GM19452 (cell line): Measurements from ENCODE around the gene BNIP5.
"Not testable (repeated sequence)": the region's sequence is repeated elsewhere in the genome, so short reads cannot be mapped to it uniquely, and the experiment has no call there.

Experiments
- ATAC-seq: cut with Tn5 transposase; IDR thresholded peaks from one replicate; pipeline ENCODE4 v1.9.1; 2021; ENCODE audit not compliant: unreplicated experiment

Gene BNIP5

DNA sequence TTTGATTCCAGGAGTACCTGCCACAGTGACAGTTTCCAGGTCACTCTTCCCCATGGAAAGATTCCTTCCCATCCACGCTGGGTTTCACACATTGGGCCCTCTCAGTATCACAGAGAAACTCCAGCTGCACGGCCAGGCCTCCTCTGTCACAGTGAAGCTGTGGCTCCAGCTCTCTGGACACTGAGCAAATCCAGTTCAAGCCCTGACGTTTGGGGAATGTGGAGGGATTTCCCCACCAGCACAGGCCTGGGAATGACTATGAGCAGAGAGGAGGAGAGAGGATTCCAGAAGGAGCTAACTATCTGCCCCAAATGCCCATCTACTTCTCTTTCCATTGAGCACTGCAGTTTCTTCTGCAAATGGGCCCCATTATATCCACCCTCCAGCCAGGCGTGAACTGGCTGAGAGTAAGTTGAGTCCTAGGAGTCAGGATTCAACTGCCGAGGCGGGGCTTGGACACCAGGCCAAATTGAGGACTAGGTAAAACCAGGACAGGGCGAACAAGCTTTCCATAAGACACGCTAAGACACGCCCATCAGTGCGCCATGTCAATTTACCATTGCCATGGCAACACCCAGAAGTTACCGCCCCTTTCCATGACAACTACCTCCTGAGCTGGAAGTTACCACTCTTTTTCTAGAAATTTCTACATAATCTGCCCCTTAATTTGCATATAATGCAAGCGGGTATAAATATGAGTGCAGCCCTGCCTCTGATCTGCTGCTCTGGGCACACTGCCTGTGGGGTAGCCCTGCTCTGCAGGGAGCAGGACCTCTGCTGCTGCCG, 9.2 kb upstream of the BNIP5 start:
- no peak for ATAC-seq

DNA sequence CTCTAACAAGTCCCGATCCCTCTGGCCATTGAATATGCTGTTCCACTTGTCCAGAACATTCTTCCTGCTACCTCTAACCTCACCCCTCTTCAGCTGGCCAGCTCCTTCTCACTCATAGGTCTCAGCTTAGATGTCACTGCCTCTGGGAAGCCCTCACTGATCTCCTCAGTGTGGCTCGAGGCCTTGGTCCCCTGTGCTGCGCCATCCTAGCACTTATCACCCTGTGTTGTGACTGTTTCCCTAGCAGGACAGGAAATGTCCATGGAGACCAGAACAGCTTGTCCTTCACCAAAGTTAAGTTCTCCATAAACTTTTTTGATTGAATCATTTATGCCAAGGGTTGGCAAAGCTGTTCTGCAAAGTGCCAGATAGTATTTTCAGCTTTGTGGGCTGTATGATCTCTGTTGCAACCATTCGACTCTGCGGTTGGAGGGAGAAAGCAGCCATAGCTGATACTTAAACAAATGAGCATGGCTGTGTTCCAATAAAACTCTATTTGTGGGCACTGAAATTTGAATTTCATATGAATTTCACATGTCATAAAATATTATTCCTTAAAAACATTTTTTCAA, 6.5 kb upstream of the BNIP5 start:
- no peak for ATAC-seq

DNA sequence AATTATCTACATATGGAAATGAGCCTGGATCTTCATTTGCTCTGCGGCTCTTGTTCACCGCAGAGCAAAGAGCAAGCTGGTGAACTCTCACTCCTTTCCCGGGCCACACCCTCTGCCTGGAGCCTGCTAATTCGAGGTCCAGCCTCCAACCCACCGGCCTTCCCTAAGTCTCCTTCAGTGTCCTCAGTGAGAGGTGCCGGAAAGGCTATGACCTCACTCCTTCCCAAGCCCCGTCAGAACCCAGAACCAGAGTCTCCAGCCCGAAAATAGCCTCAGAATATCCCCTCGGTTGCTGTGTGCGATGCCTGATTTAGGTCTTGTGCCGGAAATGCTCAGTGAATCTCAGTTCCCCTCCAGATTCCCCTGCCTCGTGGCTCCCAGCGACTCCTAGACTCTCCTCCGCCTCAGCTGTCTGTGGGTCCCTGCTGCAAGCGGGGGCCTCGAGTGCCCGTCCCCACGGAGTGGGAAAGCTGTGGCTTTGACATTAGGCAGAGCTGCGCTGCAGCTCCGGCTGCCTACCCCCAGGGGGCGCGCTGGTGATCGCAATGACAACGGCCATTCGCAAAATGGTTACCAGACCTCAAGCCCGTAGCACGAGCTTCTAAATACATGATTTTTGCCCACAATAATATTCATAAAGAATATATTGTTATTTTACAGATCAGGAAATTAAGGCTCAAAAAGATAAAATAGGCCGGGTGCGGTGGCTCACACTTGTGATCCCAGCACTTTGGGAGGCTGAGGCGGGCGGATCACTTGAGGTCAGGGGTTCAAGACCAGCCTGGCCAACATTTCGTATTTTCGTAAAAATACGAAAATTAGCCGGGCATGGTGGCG, 4.1 kb upstream of the BNIP5 start:
- ATAC-seq, result no peak

DNA sequence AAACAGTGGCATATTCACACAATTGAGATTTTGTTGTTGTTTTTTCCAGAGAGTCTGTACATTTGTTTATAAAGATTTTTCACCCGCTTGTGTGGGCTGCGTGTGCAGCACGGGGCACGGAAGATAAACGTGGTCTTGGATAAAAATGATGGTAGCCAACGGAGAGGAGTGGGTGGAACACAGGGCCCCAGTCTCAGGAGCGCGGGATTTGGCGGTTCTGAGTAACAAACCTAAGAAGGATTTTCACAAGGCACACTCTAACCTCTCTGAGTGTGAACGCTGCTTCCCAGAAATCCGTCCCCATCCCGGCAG, 3.6 kb upstream of the BNIP5 start:
- no peak for ATAC-seq

DNA sequence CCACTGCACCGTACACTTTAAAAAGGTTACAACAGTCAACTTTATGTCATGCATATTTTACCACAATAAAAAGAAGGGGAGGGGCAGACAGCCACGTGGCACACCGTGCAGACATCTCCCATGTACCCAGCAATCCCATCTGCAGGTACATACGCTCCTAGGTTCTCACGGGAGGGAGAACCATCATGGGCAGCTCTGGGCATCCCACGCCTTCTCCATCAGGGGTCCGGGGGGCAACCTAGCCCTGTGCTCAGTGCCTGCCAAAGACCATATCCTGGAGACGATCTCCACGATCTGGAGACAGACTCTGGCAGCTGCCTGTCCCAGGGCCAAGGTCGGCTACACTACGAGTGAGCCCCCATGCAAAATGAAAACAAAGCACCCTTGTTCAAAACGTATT, 2.5 kb upstream of the BNIP5 start:
- no peak for ATAC-seq

DNA sequence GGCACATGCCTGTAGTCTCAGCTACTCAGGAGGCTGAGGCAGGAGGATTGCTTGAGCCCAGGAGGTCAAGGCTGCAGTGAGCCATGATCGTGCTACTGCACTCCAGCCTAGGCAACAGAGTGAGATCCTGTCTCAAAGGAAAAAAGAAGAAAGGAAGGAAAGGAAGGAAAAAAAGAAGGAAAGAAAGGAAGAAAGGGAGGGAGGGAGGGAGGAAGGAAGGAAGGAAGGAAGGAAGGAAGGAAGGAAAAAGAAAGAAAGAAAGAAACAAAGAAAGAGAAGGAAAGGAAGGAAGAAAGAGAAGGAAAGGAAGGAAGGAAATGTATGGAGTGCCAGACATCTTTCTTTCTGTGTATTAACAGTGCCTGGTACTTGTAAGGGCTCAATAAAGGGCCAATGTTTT, 1.5 kb upstream of the BNIP5 start:
- not testable (repeated sequence) for ATAC-seq

DNA sequence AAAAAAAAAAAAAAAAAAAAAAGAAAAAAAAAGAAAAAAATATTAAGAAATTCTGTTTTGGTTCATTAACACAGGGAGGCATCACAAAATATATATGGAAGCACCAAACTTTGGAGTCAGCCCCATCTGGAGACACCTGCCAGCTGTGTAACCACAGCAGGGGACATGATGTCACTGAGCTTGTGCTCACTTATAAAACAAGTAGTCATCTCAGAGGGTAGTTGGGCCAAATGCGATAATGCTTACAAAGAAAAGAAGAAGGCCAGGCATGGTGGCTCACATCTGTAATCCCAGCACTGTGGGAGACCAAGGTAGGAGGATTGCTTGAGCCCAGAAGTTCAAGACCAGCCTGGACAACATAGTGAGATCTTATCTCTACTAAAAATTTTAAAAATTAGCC, 1.1 kb upstream of the BNIP5 start:
- ATAC-seq, result no peak

DNA sequence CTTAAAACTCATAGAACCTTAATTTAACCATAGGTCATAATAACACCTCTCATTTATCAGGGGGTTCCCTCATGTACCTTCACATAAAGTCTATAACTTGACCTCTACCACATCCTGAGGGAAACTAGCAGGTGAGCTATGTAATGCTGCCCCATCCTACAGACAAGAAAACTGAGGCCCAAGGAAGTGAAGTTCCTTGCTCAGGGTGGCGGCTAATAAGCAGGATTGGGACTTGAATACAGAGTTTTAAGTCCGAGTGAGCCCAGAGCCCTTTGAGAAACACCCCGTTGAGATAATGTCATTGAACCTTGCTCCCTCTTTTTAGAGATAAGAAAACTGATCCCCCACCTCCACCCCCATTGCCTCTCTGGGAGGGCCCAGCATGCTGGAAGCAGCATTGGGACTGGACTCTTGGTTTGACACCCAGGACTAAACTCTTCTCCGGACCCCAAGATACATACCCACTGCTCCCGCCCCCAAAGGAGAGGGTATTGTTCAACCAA, 429 bp downstream of the BNIP5 start:
- ATAC-seq, result no peak

DNA sequence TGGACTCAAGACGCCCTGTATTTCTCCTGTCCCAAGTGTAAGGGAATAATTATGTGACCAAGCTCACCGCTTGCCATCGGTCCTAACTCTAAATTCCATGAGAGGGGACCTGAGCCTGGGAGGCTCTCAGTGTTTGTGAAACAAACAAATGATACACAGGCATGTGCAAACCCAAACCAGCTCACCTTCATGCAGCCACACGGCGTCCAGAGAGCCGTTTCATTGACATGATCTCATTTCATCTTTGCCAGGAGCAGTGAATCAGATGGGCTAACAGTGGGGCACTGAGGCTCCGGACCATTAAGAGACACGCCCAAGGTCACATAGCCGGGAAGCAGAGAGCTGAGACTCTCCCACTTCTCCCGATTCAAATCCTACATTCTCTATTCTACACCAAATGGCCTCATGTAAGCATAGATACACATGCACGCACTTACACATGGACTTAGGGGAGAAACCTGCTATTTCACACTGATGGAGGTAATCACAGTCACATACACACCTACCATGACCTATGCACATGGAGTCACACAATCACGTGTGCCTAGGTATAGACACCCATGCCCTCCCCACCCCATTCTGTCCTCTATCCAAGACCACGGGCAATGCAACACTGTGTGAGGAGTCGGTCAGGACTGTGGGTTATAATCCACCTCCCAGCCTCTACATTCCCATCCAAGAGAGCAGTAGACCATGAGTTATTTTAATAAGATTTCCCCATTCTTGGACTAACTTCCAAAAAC, 1.1 kb downstream of the BNIP5 start:
- no peak for ATAC-seq

DNA sequence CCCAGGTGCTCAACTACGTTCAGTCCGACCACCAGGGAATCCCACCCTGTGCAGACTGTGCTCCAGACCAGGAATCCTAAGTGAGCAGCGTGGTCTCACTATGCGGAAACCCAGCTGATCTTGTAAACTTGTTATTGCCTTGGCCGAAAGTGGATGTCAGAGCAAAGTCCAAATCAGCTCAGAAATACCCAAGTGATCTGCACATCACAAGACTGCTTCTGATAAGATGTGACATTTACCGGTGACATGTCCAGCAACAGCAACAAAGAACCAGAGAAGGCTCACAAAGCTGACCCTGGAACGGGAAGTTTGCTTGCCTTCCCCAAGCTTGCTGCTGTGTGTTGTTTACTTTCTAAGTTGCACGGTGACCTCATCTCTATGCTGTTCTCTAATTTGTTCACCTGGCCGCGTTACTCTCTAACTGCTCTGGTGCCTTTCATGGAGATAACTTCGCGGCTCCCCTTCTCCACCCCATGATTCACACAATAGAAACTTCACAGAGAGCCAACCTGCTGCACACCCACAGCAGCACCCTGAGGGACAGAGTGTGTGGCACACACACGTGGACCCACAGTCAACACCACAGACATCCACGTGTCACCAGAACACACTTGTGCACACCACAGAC, 1.7 kb downstream of the BNIP5 start:
- no peak for ATAC-seq

DNA sequence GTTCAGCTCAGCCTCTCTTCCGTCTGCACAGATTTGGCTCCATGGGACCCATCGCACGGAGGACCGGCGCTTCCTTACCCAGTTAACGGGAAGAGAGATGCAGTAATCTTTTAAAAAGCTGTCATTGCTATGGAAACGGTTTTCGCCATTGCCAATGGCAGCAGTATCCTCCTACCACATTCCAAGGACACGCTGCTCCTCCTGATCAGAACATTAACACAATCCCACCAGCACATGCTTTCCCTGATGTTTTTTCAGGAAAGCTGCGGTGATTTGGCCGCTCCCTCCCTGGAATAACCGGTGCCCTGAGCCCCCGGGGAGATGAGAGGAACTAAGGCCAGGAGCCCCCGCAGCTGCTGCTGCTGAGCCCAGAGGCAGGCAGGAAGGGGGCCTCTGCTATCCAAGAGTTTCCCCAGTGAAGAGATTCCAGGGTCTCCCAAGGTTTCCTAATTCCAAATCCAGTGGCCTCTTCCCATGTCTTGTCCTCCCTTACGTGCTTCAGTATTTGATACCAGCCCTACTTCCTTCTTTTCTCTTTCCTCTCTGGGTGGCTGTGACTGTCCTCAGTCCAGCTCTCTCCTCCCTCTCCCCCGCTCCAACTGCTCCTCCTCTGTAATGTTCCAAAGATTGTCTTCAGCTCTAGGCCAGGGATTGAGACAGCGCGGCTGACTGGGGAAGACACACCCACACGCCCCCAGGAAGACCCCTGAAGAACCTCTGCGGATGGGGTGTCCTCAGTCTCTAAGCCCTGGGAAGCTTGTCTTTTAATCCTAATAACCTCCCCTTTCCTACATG, 2.6 kb downstream of the BNIP5 start:
- no peak for ATAC-seq

DNA sequence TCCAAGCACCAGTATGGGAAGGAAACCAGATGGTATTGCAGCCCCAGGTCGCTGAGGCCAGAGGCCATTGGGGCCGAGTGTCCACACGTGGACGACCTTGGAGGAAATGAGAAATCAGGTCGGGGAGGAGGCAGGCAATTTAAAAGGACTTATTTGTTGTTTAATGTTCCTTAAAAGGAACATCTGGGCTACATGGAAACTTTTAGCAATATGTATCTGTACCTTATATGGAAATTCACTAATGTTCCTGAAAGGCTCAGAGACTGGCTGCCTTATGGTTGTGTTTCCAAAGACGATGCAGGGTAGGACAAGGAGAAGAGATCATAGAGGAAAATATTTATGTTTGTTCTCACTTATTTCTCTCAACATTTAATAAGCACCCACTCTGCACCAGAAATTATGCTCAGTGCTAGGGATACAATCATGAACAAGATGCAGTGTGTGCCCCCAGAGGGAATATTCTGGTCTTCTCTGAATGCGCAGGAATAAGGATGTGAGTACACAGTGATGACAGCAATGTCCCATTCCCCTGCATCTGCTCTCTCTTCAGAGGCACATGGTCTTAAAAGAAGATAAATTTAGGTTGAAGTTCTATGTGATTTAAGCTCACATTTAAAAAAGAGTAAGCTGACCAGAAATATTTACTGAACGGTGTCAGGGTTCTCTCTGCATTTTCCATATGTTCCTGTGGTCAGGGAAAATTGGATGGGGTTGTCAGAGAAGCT, 3.4 kb downstream of the BNIP5 start:
- no peak for ATAC-seq

DNA sequence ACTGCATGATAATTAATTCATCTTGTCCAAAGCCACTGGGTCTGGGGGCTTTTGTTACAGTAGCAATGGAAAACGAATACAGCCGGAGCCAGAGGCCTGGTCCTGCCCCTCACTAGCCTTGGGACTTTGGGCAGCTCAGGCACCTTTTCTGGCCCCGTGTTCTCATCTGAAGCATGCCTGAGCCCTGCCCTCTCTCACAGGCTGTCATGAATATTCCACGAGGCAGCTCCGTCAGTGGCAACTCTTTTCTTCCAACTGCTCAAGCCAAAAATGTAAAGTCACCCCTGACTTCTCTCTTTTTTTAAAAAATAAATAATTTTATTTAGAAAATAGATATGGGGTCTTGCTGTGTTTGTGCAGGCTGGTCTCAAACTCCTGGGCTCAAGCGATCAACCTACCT, 5.3 kb downstream of the BNIP5 start:
- no peak for ATAC-seq

DNA sequence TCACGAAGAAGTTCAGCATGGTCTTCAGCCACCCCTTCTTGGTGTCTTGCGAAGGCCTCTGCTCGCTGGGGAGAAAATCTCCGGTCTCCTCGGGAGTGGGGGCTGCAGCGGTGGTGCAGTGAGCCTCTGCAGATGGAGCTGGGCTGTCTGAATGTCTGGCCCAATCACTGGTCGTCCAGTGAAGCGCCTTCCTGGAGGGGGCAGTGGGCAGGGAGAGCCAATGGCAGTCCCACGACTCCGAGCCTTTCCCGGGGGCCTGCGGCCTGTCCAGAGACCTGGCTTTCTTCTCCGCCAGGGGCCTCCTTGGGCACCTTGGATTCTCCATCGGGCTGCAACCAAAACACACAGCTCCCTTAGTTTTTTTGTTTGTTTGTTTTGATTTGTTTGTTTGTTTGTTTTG, 6.3 kb downstream of the BNIP5 start:
- ATAC-seq, result no peak

DNA sequence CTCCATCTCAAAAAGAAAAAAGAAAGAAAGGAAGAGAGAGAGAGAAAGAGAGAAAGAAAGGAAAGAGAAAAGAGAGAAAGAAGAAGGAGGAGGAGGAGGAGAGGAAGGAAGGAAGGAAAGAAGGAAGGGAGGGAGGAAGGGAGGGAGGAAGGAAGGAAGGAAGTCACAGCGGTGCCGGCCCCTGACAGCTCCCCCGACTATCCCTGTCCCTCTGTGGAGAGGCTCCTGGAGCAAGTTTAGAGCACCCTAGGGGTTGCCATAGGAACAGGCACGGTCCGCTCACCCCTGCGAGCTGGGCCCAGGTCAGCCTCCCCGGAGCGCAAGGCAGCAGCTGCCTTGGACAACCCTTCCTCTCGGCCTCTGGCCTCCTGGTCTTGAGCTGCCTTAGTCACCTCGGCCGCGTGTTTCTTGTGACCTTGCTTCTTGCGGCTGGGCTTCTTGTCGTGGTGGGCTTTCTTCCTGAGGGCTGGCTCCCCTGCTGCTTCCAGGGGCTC, 6.8 kb downstream of the BNIP5 start:
- no peak for ATAC-seq

DNA sequence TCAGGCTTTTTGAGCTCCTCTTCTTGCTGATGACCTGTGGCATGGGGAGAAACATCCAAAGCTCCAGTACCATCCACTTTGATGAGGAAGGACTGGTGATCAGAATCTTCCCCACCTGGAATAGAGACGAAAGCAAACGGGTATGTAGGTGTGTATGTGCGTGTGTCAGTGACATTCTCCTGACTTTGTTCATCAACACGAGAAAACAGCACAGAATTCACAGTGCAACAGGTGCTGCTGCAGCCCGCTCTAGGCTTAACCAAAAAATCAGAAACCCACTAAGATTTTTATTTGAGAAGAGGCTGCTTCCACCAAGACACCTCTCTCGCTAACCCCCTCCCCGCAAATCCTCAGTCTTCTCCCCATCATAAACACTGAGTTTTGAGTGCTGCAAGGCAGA, 8.1 kb downstream of the BNIP5 start:
- ATAC-seq, result no peak

DNA sequence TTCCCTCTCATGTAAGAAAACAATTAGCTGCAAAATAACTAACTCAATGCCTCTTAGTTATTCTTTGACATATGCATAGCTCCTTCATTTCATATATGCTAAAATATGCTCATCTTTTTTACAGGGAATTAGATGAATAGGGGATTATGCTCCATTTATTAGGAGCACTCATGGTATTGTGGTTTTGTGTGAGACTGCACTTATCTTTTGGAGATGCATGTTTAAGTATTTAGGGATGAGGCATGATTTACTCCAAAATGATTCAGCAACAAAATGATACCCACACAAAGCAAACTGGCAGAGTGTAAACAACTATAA, 8.8 kb downstream of the BNIP5 start:
- no peak for ATAC-seq

DNA sequence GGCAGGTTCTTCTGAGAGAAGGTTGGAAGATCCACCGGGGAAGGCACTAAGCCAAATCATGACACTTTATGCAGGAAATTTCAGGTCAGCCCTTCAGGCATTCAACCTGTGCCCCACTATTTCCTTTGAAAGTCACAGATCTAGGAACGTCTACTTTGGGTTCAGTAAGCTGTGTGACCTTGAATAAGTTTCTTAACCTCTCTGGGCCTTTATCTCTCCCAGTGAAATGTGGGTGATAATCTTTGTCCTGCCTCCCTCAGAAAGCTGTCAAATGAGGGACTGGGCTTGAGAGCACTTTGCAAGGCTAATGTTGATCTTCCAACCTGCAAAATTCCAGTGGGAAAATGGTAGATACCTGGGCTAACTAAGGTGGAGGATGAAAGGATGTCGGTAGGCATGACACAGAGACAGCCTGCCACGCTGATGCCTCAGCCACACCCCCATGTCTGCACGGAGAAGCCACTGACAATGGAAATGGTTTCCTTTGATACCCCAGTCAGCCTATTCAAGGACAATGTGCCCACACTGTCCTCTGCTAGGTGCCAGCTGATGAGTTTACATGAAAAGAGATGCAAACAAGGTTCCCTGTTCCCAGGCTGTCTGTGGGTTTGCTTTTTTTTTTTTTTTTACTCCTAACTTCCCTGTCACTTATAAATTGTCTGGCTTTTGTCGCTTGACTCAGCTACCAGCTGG, 9.3 kb downstream of the BNIP5 start:
- no peak for ATAC-seq
